Astrocyte of the cerebellum (primary cell): ENCODE results near the gene RAPH1.

Experiments
- DNase-seq: peaks from one replicate; pipeline ENCODE4 v3.0.0-alpha.2; 2011; ENCODE audit warnings: low read depth
- H3K4me3 ChIP-seq: 2 replicates; pipeline ENCODE4 v1.5.1; 2011; ENCODE audit warnings: mild to moderate bottlenecking, low read depth, low read length, moderate library complexity
- CTCF ChIP-seq: IDR thresholded peaks from 2 replicates; pipeline ENCODE4 v1.5.1; 2012; ENCODE audit warnings: low read length, low read depth, moderate library complexity, mild to moderate bottlenecking; ENCODE audit errors: missing control alignments
- in situ Hi-C: cut with HindIII; loops from 2 replicates; pipeline ENCODE4 v1.10.0; 2017; ENCODE audit warnings: low sequenced_read_pairs

The RAPH1 gene

GRCh38 chr2:203580844-203581243 lies 45.7 kb upstream of the RAPH1 start:
- TF ChIP-seq CTCF = no peak
- H3K4me3 ChIP-seq = no peak overlapping the region
- DNase-seq = no peak
- in situ Hi-C loops = no loop called here

GRCh38 chr2:203579730-203580129 lies 44.6 kb upstream of the RAPH1 start:
- in situ Hi-C loops = no loop called here
- no peak for DNase-seq
- no peak for TF ChIP-seq CTCF
- H3K4me3 ChIP-seq = no peak overlapping the region

- in situ Hi-C loops = no loop called here
- DNase-seq = no peak
- no peak overlapping the region for H3K4me3 ChIP-seq
- TF ChIP-seq CTCF = no peak
Observed at GRCh38 chr2:203578759-203579643, 43.9 kb upstream of the RAPH1 start.

- no peak for DNase-seq
- no peak overlapping the region for H3K4me3 ChIP-seq
- in situ Hi-C loops = no loop called here
- no peak for TF ChIP-seq CTCF
Observed at GRCh38 chr2:203574824-203575223, 39.7 kb upstream of the RAPH1 start.

- H3K4me3 ChIP-seq = no peak overlapping the region
- DNase-seq = no peak
- TF ChIP-seq CTCF = no peak
- in situ Hi-C loops = no loop called here
Observed at GRCh38 chr2:203572316-203572715, 37.2 kb upstream of the RAPH1 start.

- no peak overlapping the region for H3K4me3 ChIP-seq
- no peak for TF ChIP-seq CTCF
- no peak for DNase-seq
- in situ Hi-C loops = no loop called here
Observed at GRCh38 chr2:203569677-203570316, 34.7 kb upstream of the RAPH1 start.
